Measurements from ENCODE around the gene IL6ST.
"Not testable (repeated sequence)": the region's sequence is repeated elsewhere in the genome, so short reads cannot be mapped to it uniquely, and the experiment has no call there.

- TF ChIP-seq CTCF (IDR thresholded peaks at IDR 0.05; ENCODE audit: low read depth, low read length, poor library complexity, severe bottlenecking); EZH2phosphoT487 (IDR thresholded peaks at IDR 0.05; ENCODE audit: borderline replicate concordance, low read length): not testable (repeated sequence)
Measured at GRCh38 chr5:56000221-56000620, 5.5 kb upstream of the IL6ST start.

All from DOHH2 (cell line).